ENCODE measurements around the gene SYNPO2. TPM values are rescaled to one million over a fixed set of nuclear protein-coding genes. Genes with fewer than 3 reads are reported as not detected.
"Not testable (repeated sequence)": the region's sequence is repeated elsewhere in the genome, so short reads cannot be mapped to it uniquely, and the experiment has no call there.

The SYNPO2 gene
- total and polyA plus RNA-seq, 10 donors = 3.6 to 72.1 (median 29.0) TPM

- Histone ChIP-seq H3K9me3 (no peaks in the 10 kb centered on the region), H3K27me3 (replicated peaks in 1 of 7) (no peaks in the 10 kb centered on the region), H3K4me3 (no peak overlapping the region), H3K4me1 (peaks cover 0 to 9% (median 2%) of the 10 kb centered on the region in 6 donors), H3K27ac (no peak overlapping the region), H3K36me3 (no peaks in the 10 kb centered on the region)
- intact Hi-C loops (cut with DNase I; ENCODE audit: low total_unique reads) = no loop called here
- 48 to 74% (median 68%) methylated on average over 2 of the region's 2 CpGs for WGBS, 5 donors
- TF ChIP-seq CTCF (IDR thresholded peaks at IDR 0.05 in 8 of 11, conservative IDR thresholded peaks at IDR 0.05 in 3 of 11) = no peak
- no peak for TF ChIP-seq POLR2AphosphoS5 (IDR thresholded peaks at IDR 0.05)
- no peak for TF ChIP-seq POLR2A (IDR thresholded peaks at IDR 0.05)
- no peak for DNase-seq
These were observed 18.8 kb upstream of the SYNPO2 start for GRCh38 chr4:118869808-118870342.

GRCh38 chr4:118872181-118872580 is 16.5 kb upstream of the SYNPO2 start:
- Histone ChIP-seq H3K27ac (no peak overlapping the region), H3K9me3 (no peaks in the 10 kb centered on the region), H3K4me3 (no peak overlapping the region), H3K27me3 (replicated peaks in 1 of 7) (no peaks in the 10 kb centered on the region), H3K36me3 (no peaks in the 10 kb centered on the region), H3K4me1 (no peaks in the 10 kb centered on the region)
- TF ChIP-seq CTCF (IDR thresholded peaks at IDR 0.05 in 8 of 11, conservative IDR thresholded peaks at IDR 0.05 in 3 of 11) = no peak
- no peak for TF ChIP-seq POLR2AphosphoS5 (IDR thresholded peaks at IDR 0.05)
- TF ChIP-seq POLR2A (IDR thresholded peaks at IDR 0.05) = no peak
- intact Hi-C loops (cut with DNase I; ENCODE audit: low total_unique reads) = no loop called here
- no peak for DNase-seq
- 79 to 90% (median 89%) methylated on average over 4 of the region's 4 CpGs for WGBS, 5 donors

GRCh38 chr4:118877797-118878196 is 10.9 kb upstream of the SYNPO2 start:
- TF ChIP-seq POLR2AphosphoS5 (IDR thresholded peaks at IDR 0.05) = no peak
- no peaks in the 10 kb centered on the region for H3K36me3 ChIP-seq
- no peak for DNase-seq
- H3K27ac ChIP-seq = no peak overlapping the region
- intact Hi-C loops (cut with DNase I; ENCODE audit: low total_unique reads) = no loop called here
- WGBS, 5 donors = 91 to 94% (median 92%) methylated on average over 6 of the region's 6 CpGs
- H3K27me3 ChIP-seq (replicated peaks in 1 of 7) = no peaks in the 10 kb centered on the region
- H3K9me3 ChIP-seq = peaks cover 0 to 13% (median 3%) of the 10 kb centered on the region in 8 donors
- H3K4me3 ChIP-seq = no peak overlapping the region
- H3K4me1 ChIP-seq = no peaks in the 10 kb centered on the region

- H3K4me3 ChIP-seq; H3K36me3 ChIP-seq; intact Hi-C loops (cut with DNase I; ENCODE audit: low total_unique reads); H3K27ac ChIP-seq; H3K27me3 ChIP-seq (replicated peaks in 1 of 7); H3K4me1 ChIP-seq; DNase-seq: not testable (repeated sequence)
- H3K9me3 ChIP-seq = peaks cover 0 to 13% (median 3%) of the 10 kb centered on the region in 8 donors
- 94 to 98% (median 96%) methylated on average over 9 of the region's 9 CpGs for WGBS, 5 donors
These were observed 10.1 kb upstream of the SYNPO2 start for GRCh38 chr4:118878507-118878906.

GRCh38 chr4:118879409-118879808 is 9.2 kb upstream of the SYNPO2 start:
- WGBS, 5 donors = 75 to 98% (median 87%) methylated on average over 6 to 7 of the region's 7 CpGs
- DNase-seq = no peak
- Histone ChIP-seq H3K27ac (no peak overlapping the region), H3K27me3 (replicated peaks in 1 of 7) (no peaks in the 10 kb centered on the region), H3K9me3 (peaks cover 0 to 13% (median 3%) of the 10 kb centered on the region in 8 donors), H3K36me3 (no peaks in the 10 kb centered on the region), H3K4me1 (no peaks in the 10 kb centered on the region), H3K4me3 (no peak overlapping the region)
- no peak for TF ChIP-seq POLR2AphosphoS5 (IDR thresholded peaks at IDR 0.05)
- no peak for TF ChIP-seq CTCF (IDR thresholded peaks at IDR 0.05 in 8 of 11, conservative IDR thresholded peaks at IDR 0.05 in 3 of 11)
- TF ChIP-seq POLR2A (IDR thresholded peaks at IDR 0.05) = no peak
- intact Hi-C loops (cut with DNase I; ENCODE audit: low total_unique reads) = no loop called here
